A673 (cell line): ENCODE measurements around the gene CDHR2. TPM values are rescaled to one million over a fixed set of nuclear protein-coding genes. Genes with fewer than 3 reads are reported as not detected.

ENCODE experiments used
- BruUV-seq: library from RNA; stranded (reverse); fragments of 400-500 nt; replicated peaks from 2 replicates; lab custom pipeline; 2021; lab: Mats Ljungman, UMichigan
- CTCF ChIA-PET: fragments of 300-600 bp; sonication (Branson Sonifier 250); formaldehyde crosslinking; loops from one replicate; lab custom pipeline; 2022; ENCODE audit warnings: antibody characterized with exemption; lab: Charles Lee
- POLR2A ChIA-PET: fragments of 300-600 bp; sonication (Branson Sonifier 250); formaldehyde crosslinking; loops from one replicate; lab custom pipeline; 2022; ENCODE audit warnings: antibody characterized with exemption; ENCODE audit not compliant: low non-redundant PET; lab: Charles Lee
- DNase-seq: peaks from one replicate; pipeline ENCODE4 v3.0.0-alpha.2; 2015; ENCODE audit warnings: low spot score
- H3K27ac ChIP-seq: fragments of 200-600 bp; sonication (generic); 2 replicates; pipeline ENCODE4 v1.5.1; 2016; ENCODE audit warnings: mixed run types, low read depth, mild to moderate bottlenecking, mixed read lengths, antibody characterized with exemption, low read length; ENCODE audit not compliant: poor library complexity, severe bottlenecking
- H3K27me3 ChIP-seq: fragments of 200-600 bp; sonication (generic); replicated peaks from 2 replicates; pipeline ENCODE4 v1.6.1; 2017; ENCODE audit warnings: mixed run types, low read depth, mild to moderate bottlenecking, mixed read lengths, antibody characterized with exemption, low read length; ENCODE audit not compliant: insufficient read depth, poor library complexity
- H3K36me3 ChIP-seq: fragments of 200-600 bp; sonication (generic); 2 replicates; pipeline ENCODE4 v1.6.1; 2016; ENCODE audit warnings: mixed run types, mild to moderate bottlenecking, mixed read lengths, antibody characterized with exemption, low read length; ENCODE audit not compliant: insufficient read depth, poor library complexity, severe bottlenecking
- H3K4me1 ChIP-seq: fragments of 200-600 bp; sonication (generic); 2 replicates; pipeline ENCODE4 v1.6.1; 2017; ENCODE audit warnings: mixed run types, mild to moderate bottlenecking, mixed read lengths, antibody characterized with exemption, low read length; ENCODE audit not compliant: insufficient read depth, poor library complexity, severe bottlenecking
- H3K4me3 ChIP-seq: fragments of 200-600 bp; sonication (generic); 2 replicates; pipeline ENCODE4 v1.5.1; 2016; ENCODE audit warnings: low read depth, mixed run types, mild to moderate bottlenecking, mixed read lengths, low read length; ENCODE audit not compliant: poor library complexity, severe bottlenecking
- H3K9me3 ChIP-seq: fragments of 200-600 bp; sonication (generic); 2 replicates; pipeline ENCODE4 v1.6.1; 2016; ENCODE audit warnings: mixed run types, low read depth, mild to moderate bottlenecking, mixed read lengths, antibody characterized with exemption, low read length; ENCODE audit not compliant: poor library complexity, severe bottlenecking
- EZH2 ChIP-seq: fragments of 200-600 bp; sonication (generic); IDR thresholded peaks from 2 replicates; pipeline ENCODE4 v1.6.1; 2017; ENCODE audit warnings: borderline replicate concordance, low read depth, mild to moderate bottlenecking, mixed read lengths, antibody characterized with exemption, low read length; ENCODE audit not compliant: poor library complexity, severe bottlenecking
- intact Hi-C: fragments of 100-400 bp; cut with micrococcal nuclease; formaldehyde crosslinking; loops from one replicate; pipeline ENCODE4 v1.10.0; 2022; ENCODE audit not compliant: unreplicated experiment
- total RNA-seq: library from RNA; stranded (reverse); gene quantifications from 2 replicates; pipeline ENCODE4 v1.2.3, GENCODE V29; 2021
- TF ChIP-seq, protein P1 (sequence below): fragments of 300-800, 200-600 bp; sonication (generic); conservative IDR thresholded peaks from 2 replicates; pipeline ENCODE4 v1.5.1; 2017; ENCODE audit warnings: low read depth, mild to moderate bottlenecking, antibody characterized with exemption, low read length, moderate library complexity, mixed read lengths

The CDHR2 gene
- total RNA-seq, 1 experiment from 2014 or later: not detected

DNA sequence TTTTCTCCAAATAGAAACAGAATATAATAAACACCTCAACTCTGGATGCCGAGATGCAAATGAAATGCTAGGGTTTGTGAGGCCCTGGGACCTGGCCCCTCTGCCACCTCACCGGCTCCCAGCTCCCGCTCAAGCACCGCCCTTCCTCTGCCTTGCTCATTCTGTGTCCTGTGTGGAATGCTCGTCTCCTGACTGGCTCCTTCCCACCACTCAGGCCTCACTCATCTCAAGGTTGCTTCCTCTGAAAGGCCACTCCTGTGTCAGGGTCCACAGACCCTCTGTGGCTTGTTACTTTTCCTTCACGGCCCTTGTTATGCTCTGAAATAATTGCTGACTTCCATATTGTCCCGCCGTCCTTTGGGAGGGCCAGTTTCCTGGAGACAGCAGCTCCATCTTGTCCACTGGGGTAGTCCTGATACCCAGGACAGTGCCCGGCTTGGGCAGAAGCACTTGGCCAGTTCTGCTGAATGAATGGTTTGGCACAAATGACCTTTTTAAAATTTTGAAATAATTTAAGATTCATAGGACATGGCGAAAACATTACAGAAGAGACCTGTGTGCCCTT is 27.4 kb upstream of the CDHR2 start:
- no peaks in the 10 kb centered on the region for H3K4me1 ChIP-seq
- H3K27me3 ChIP-seq: no peaks in the 10 kb centered on the region
- H3K27ac ChIP-seq: no peak overlapping the region
- no TSS peak for BruUV-seq
- ChIA-PET CTCF (no interaction called here), POLR2A (no interaction called here)
- no peaks in the 10 kb centered on the region for H3K36me3 ChIP-seq
- H3K4me3 ChIP-seq: no peak overlapping the region
- no peak for DNase-seq
- intact Hi-C loops: no loop called here
- TF ChIP-seq EZH2: no peak
- TF ChIP-seq, protein P1, sequence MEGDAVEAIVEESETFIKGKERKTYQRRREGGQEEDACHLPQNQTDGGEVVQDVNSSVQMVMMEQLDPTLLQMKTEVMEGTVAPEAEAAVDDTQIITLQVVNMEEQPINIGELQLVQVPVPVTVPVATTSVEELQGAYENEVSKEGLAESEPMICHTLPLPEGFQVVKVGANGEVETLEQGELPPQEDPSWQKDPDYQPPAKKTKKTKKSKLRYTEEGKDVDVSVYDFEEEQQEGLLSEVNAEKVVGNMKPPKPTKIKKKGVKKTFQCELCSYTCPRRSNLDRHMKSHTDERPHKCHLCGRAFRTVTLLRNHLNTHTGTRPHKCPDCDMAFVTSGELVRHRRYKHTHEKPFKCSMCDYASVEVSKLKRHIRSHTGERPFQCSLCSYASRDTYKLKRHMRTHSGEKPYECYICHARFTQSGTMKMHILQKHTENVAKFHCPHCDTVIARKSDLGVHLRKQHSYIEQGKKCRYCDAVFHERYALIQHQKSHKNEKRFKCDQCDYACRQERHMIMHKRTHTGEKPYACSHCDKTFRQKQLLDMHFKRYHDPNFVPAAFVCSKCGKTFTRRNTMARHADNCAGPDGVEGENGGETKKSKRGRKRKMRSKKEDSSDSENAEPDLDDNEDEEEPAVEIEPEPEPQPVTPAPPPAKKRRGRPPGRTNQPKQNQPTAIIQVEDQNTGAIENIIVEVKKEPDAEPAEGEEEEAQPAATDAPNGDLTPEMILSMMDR: no peak
- H3K9me3 ChIP-seq: no peaks in the 10 kb centered on the region

DNA sequence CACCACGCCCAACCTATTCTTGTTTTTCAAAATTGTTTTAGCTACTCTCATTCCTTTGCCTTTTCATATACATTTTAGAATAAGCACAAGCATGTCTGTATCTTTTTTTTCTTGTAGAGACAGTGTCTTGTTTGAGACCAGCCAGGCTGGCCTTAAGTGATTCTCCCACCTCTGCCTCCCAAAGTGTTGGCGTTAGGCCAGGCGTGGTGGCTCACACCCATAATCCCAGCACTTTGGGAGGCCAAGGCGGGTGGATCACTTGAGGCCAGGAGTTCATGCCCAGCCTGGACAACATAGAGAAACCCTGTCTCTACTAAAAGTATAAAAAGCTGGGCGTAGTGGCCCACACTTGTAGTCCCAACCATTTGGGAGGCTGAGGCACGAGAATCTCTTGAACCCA is 25.0 kb upstream of the CDHR2 start:
- intact Hi-C loops: no loop called here
- ChIA-PET CTCF (no interaction called here), POLR2A (no interaction called here)
- H3K27me3 ChIP-seq: no peaks in the 10 kb centered on the region
- H3K4me3 ChIP-seq: no peak overlapping the region
- H3K9me3 ChIP-seq: no peaks in the 10 kb centered on the region
- DNase-seq: no peak
- TF ChIP-seq, protein P1: no peak
- TF ChIP-seq EZH2: no peak
- no peaks in the 10 kb centered on the region for H3K4me1 ChIP-seq
- H3K36me3 ChIP-seq: peaks cover 18% of the 10 kb centered on the region
- no TSS peak for BruUV-seq
- H3K27ac ChIP-seq: no peak overlapping the region

DNA sequence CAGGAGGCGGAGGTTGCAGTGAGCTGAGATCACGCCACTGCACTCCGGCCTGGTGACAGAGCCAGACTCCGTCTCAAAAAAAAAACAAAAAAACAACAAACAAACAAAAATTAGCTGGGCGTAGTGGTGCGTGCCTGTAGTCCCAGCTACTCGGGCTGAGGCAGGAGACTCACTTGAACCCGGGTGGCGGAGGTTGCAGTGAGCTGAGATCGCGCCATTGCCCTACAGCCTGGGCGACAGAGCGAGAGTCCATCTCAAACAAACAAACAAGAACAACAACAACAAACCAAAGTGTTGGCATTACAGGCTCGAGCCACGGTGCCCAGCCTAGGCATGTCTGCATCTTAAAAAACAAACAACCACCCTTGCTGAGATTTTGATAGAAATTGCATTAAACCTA is 24.2 kb upstream of the CDHR2 start:
- Histone ChIP-seq H3K9me3 (no peaks in the 10 kb centered on the region), H3K36me3 (peaks cover 25% of the 10 kb centered on the region), H3K4me3 (no peak overlapping the region), H3K4me1 (no peaks in the 10 kb centered on the region), H3K27ac (no peak overlapping the region), H3K27me3 (no peaks in the 10 kb centered on the region)
- TF ChIP-seq, protein P1: no peak
- no peak for TF ChIP-seq EZH2
- no TSS peak for BruUV-seq
- CTCF ChIA-PET: no interaction called here
- no peak for DNase-seq
- POLR2A ChIA-PET: interaction anchor here (0.7 kb wide), 1 partner anchor 12 kb away, joined by 4 read pairs; the partner anchor contains the start of gene RNF44
- intact Hi-C loops: no loop called here
